Stimulated activated naive CD4-positive, alpha-beta T cell (primary cell): ENCODE data around the gene UTP20.
A peak's percentile ranks its signal among the peaks of the same experiment; 100 is the strongest.
"Not testable (repeated sequence)": the region's sequence is repeated elsewhere in the genome, so short reads cannot be mapped to it uniquely, and the experiment has no call there.

Experiments used
- DNase-seq, 6 experiments: peaks; one replicate each; lab custom pipeline; 2025; lab: John Stamatoyannopoulos, UW

The UTP20 gene

GRCh38 chr12:101327051-101327450, 47.1 kb downstream of the UTP20 start:
- no peak for DNase-seq

GRCh38 chr12:101327546-101327945, 47.6 kb downstream of the UTP20 start:
- DNase-seq = no peak

- no peak for DNase-seq
Measured at GRCh38 chr12:101328917-101329316, 49.0 kb downstream of the UTP20 start.

- DNase-seq = no peak
Measured at GRCh38 chr12:101330631-101331030, 50.7 kb downstream of the UTP20 start.

- no peak for DNase-seq
Measured at GRCh38 chr12:101336437-101336836, 56.5 kb downstream of the UTP20 start.

GRCh38 chr12:101338087-101338486, 58.2 kb downstream of the UTP20 start:
- no peak for DNase-seq

GRCh38 chr12:101343893-101344292, 64.0 kb downstream of the UTP20 start:
- no peak for DNase-seq

- DNase-seq = no peak
Measured at GRCh38 chr12:101351682-101352081, 71.8 kb downstream of the UTP20 start.

GRCh38 chr12:101356794-101357193, 76.9 kb downstream of the UTP20 start:
- DNase-seq = no peak

GRCh38 chr12:101361455-101361854, 81.5 kb downstream of the UTP20 start:
- no peak for DNase-seq

- DNase-seq = no peak
Measured at GRCh38 chr12:101368016-101368415, 88.1 kb downstream of the UTP20 start.

GRCh38 chr12:101372431-101372830, 92.5 kb downstream of the UTP20 start:
- no peak for DNase-seq

- DNase-seq = no peak
Measured at GRCh38 chr12:101375573-101375972, 95.7 kb downstream of the UTP20 start.

- DNase-seq = no peak
Measured at GRCh38 chr12:101379149-101379548, 99.2 kb downstream of the UTP20 start.

GRCh38 chr12:101391181-101391580, 111.3 kb downstream of the UTP20 start:
- not testable (repeated sequence) for DNase-seq

GRCh38 chr12:101407049-101407435, 127.1 kb downstream of the UTP20 start:
- peak in 3 of 6 experiments; percentile 30 to 43 (median 38) for DNase-seq

GRCh38 chr12:101407436-101408345, 127.8 kb downstream of the UTP20 start, which contains the start of gene ARL1:
Gene ARL1, minus strand, starts transcription at chr12:101407772. Its CDS starts 127 bp downstream, at chr12:101407645.
- DNase-seq = peak; percentile 32 to 73 (median 59)

- DNase-seq = not testable (repeated sequence)
Measured at GRCh38 chr12:101410169-101410568, 130.3 kb downstream of the UTP20 start.

GRCh38 chr12:101414533-101415119, 134.7 kb downstream of the UTP20 start:
- DNase-seq = peak in 2 of 6 experiments; percentile 5 to 36

GRCh38 chr12:101415228-101415627, 135.3 kb downstream of the UTP20 start:
- no peak for DNase-seq

GRCh38 chr12:101422066-101422465, 142.2 kb downstream of the UTP20 start:
- DNase-seq = not testable (repeated sequence)

- no peak for DNase-seq
Measured at GRCh38 chr12:101424620-101425019, 144.7 kb downstream of the UTP20 start.

GRCh38 chr12:101430456-101430855, 150.6 kb downstream of the UTP20 start:
- DNase-seq = no peak
